GM21717 (cell line): ENCODE results near the gene DLK2.
A peak's percentile ranks its signal among the peaks of the same experiment; 100 is the strongest.
"Not testable (repeated sequence)": the region's sequence is repeated elsewhere in the genome, so short reads cannot be mapped to it uniquely, and the experiment has no call there.

Experiments used
- ATAC-seq: cut with Tn5 transposase; IDR thresholded peaks from one replicate; pipeline ENCODE4 v1.9.1; 2021; ENCODE audit warnings: mild to moderate bottlenecking, moderate library complexity; ENCODE audit not compliant: unreplicated experiment

DLK2 gene

GRCh38 chr6:43428874-43429273 is 26.5 kb downstream of the DLK2 start:
- no peak for ATAC-seq

GRCh38 chr6:43428112-43428570 is 27.2 kb downstream of the DLK2 start:
- no peak for ATAC-seq

DNA sequence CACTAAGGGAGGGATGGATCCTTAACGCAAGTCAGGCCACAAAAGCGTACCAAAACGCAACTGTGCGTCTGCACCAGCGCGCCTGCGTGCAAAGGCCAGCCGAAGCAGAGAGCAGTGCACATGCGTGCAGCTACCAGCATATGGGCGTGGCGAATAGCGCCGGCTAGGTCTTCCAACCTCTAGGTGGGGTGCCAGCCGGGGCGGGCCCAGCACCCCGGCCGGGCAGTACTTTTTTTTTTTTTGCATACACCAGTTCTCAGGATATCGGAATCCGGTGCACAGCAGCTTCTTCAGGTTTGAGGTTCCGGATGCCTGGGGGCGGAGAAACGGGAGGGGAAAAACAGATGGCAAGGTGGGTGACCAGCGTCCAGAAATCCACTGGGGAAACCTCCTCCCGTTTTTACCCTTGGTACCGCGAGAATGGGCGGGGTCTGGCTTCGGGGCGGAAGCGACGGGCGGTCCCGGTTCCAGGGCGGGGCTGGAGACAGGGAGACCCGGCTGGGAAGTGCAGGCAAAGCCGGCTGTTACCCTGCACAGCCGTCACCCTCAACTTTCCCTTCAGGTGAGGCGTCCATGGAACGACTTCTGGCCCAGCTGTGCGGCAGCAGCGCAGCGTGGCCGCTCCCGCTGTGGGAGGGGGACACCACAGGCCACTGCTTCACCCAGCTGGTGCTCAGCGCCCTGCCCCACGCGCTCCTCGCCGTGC is 27.8 kb downstream of the DLK2 start, which contains the start of gene ABCC10:
Gene ABCC10 (plus strand): TSS at position 136 of the 706 bp plus-strand sequence. CDS start 438 bp downstream, at position 574.
- peak; percentile 86 for ATAC-seq

- ATAC-seq = no peak
These were observed 28.4 kb downstream of the DLK2 start for GRCh38 chr6:43426928-43427405.

GRCh38 chr6:43425083-43425482 is 30.3 kb downstream of the DLK2 start:
- ATAC-seq = not testable (repeated sequence)

- ATAC-seq = no peak
These were observed 33.5 kb downstream of the DLK2 start for GRCh38 chr6:43421831-43422230.

DNA sequence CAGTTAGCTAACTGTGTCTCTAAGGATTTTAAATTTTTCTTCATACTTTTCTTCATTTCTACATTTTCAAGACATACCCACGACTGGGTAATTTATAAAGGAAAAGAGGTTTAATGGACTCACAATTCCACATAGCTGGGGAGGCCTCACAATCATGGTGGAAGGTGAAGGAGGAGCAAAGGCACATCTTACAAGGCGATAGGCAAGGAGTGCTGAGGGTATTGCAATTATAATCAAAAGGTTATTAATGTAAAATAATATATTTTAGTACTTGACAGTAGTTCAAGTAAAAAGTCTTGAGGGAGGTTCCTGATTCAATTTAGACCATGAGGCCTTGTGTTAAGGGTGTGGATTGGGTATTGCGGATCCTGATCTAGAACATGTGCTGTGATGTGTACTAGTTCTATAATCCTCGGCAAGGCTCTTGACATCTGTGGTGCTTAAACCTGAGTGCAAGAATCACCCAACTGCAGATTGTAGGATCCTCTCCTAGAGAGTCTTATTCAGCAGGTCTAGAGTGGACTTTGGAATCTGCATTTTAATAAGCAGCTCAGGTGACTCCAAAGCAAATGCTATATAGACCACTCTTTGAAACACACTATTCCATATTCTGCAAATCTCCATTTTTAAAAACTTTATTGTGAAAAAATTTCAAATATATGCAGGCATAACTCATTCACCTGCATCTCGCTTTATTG is 35.2 kb downstream of the DLK2 start:
- no peak for ATAC-seq

DNA sequence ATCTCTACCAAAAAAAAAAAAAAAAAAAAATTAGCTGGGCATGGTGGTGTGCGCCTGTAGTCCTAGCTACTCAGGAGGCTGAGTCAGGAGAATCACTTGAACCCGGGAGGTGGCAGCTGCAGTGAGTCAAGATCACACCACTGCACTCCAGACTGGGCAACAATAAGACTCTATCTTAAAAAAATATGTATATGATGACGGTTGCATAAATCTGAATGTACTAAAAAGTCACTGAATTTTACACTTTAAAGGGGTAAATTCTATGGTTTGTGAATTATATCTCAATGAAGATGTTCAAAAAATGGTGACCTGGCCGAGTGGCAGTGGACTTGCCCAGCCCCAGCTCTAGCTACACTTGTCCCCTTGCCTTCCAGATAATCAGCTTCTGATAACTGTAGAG is 38.4 kb downstream of the DLK2 start:
- ATAC-seq = no peak

- not testable (repeated sequence) for ATAC-seq
These were observed 40.1 kb downstream of the DLK2 start for GRCh38 chr6:43415275-43415674.

DNA sequence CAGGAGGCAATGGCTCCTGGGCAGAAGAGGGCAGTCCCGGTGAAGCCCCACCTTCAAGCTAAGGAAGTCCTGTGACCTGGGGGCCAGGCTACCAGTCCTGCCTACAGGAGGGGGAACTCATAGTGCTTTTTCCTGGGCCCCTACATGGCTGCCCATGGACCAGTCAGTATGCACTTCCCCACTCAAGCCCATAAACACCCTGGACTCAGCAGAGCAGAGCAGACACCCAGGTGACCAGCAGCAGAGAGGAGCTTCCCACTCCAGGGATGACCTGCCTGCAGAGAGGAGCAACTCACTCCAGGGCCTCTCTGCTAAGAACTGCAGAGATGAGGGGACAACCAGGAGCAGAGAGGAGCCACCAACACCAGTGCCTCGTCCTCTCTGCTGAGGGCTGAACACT is 42.3 kb downstream of the DLK2 start:
- ATAC-seq = no peak

GRCh38 chr6:43412541-43412940 is 42.8 kb downstream of the DLK2 start:
- ATAC-seq = no peak

GRCh38 chr6:43410776-43411175 is 44.6 kb downstream of the DLK2 start:
- ATAC-seq = not testable (repeated sequence)

DNA sequence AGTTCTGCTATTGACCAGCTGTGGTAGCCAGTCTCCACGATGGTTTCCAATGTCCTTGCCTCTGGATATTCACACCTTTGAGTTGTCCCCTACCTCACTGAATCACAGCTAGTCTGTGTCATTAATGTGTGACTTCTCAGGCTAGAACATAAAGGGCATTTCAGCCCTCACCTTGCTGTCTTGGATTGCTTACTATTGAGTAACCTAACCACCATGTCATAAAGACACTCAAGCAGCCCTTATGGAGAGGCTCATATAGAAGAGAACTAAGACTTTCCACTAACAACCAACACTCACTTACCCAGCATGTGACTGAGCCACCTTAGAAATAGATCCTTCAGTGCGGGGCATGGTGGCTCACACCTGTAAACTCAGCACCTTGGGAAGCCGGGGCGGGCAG is 47.1 kb downstream of the DLK2 start:
- no peak for ATAC-seq

DNA sequence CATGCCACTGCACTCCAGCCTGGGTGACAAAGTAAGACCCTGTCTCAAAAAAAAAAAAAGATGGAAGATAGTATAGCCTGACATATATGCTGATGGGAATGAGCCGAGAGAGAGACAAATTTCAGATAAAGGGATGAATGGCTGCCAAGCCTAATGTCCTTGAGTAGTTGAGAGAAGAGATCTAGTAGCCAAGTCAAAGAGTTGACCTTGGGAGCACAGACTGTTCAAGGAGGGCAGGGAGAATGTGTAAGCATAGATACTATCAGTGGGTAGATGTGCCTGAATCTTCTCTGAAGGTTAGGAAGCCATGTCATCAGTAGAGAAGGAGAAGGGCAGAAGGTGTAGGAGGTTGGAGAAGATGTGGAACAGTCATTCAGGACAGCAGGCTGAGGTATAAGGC is 48.1 kb downstream of the DLK2 start:
- no peak for ATAC-seq

GRCh38 chr6:43405354-43405753 is 50.0 kb downstream of the DLK2 start:
- no peak for ATAC-seq

DNA sequence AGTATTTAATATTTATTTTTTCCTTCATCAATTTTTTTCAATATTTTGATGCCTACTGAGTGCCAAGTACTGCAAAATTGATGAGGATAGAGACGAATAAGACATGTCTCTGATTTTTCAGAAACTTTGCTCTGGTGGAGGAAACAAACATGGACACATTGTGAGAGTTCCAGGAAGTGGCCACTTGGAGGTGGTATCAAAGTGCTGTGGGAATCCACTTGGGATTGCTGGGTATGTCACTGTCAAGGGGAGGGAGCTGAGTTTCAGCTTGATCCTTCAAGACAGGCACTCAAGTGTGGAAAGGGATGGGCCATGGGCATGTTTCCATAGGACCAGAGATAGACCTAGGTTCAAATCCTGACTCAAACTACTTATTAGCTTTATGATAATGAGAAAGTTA is 52.5 kb downstream of the DLK2 start:
- no peak for ATAC-seq

DNA sequence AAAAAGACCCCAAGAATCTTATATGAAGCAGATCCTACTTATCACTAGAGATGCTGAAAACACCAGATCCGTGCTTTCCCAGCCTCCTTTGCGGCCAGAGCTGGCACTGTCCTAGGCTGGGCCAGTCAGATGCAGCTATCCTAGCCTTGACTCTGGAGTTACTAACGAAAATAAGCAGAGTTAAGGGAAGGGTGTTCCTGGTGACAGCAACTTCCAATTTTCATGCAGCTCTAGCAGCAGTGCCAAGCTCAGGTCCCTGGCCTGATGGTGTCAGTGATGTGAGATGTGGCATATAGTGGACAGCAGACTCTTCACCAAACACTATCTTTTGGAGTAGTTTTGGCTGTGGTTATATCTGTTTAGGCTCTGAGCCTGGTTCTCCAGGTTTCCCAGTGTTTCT is 53.6 kb downstream of the DLK2 start:
- ATAC-seq = no peak
